Measurements from ENCODE around the gene TRIM56.
"Not testable (repeated sequence)": the region's sequence is repeated elsewhere in the genome, so short reads cannot be mapped to it uniquely, and the experiment has no call there.

The TRIM56 gene

DNA sequence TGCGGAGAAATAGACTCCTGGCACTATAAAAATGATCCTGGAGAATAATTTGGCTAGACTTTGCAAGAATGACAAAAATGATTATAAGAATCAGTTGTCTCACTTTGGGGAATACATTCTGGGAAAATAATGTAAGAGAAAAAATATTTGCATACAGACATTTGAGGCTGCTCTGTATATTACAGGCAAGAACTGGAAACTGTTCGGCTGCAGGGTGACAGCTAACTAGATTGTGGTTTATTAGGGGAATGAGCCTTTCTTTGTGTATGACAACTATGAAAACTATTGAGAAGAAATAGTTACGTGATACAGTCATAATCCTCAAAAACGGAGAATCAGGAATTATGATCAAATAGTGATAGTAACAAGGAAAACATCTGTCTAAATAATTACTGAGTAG lies 8.6 kb downstream of the TRIM56 start:
- no peak for DNase-seq

DNA sequence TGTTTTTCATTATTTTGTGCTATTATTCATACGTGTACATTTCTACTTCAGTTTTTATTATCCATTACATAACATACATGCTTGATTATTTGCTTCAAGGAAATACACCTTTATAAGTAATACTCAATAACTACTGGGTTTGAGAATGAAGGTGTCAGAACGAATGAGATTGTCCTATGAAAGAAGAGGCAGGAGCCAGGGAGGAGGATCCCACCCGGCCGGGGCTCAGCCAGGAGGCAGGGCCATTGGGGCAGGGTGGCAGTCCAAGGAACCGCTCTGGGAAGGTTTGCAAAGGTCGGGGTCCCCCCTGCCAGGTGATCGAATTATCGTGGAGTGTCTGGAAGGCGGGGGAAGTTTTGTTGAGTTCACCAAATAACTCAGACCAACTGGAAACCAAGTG lies 9.1 kb downstream of the TRIM56 start:
- no peak for DNase-seq

DNA sequence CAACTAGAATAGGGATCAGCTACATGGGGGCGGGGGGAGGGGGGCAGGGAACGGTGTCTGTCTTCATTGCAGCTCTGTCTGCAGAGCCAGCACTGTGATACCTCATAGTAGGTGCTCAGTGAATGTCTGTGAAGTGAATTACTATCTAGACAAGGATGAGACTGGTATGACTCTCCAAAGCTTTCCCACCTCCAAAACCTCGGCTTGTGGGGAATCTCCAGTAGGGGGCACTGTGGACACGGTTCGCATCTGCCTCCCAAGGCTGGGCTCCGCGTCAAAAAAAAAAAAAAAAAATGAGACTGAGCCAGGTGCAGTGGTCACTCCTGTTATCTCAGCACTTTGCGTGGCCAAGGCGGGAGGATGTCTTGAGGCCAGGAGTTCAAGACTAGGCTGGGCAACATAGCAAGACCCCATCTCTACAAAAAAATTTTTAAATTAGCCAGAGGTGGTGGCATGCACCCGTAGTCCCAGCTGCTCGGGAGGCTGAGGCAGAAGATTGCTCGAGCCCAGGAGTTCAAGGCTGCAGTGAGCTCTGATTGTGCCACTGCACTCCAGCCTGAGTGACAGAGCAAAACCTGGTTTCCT lies 9.6 kb downstream of the TRIM56 start:
- DNase-seq: peak; percentile 44

DNA sequence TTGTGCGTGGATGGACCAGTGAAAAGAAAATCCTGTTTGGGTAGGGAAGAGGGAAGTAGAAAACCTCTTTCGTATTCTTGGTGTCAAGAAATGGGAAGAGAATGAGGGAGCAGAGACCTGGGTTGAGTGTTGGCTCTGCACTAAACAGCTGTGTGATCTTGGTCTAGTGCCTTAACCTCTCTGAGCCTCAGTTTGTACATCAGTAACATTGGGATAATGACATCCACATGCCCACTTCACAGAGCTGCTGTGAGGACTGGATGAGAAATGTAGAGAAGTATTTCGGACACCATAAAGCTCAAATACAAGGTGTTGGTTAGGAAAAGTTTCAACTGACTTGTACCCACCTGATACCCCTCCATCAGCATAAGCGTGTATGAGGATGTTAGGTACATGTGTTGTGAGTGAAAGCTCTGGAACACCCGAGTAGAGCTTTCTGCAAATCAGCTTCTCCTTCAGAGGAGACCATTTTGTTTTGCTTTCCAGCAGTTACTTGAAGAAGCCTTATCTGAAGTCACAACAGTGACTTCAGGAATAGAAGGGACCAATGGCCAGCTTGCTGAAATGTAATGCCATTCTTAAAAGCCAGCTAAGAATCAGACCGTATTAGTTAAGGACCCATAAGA lies 11.2 kb downstream of the TRIM56 start:
- no peak for DNase-seq

DNA sequence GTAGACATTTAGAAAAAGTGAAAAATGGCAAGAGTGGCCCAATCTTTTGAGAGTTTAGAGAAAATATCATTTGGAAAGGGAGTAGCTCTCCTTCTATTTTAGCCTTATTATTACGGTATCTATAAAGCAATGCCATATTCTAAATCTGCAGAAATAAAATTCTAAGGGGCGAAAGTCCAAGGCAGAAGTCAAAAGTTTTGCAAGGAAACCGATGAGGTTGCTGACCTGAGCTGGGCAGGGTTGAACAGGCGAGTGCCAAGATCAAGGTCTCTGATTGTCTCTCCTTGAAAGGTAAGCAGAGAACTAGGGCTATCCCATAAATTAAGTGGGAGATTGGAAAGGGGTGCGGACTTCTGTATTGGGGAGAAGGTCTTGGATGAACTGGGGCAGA lies 11.7 kb downstream of the TRIM56 start:
- DNase-seq: no peak

DNA sequence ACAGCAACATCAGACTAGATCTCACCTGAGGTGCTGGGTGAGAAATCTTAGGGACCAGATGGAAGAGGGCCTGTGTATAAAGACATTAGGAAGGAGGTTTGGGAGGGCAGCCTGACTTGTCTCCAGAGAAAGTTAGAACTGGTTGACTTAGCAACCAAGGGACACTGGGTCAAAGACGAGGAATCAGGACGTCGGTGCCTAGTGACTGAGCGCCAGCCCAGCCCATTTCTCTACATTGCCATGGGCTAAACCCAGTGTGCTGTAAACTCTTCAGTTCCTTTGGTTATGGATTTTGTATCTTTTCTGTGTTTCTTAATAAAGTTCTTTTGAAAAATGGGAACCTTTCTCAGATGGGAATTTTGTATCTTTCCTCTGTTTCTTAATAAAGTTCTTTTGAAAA lies 12.3 kb downstream of the TRIM56 start:
- DNase-seq: no peak

DNA sequence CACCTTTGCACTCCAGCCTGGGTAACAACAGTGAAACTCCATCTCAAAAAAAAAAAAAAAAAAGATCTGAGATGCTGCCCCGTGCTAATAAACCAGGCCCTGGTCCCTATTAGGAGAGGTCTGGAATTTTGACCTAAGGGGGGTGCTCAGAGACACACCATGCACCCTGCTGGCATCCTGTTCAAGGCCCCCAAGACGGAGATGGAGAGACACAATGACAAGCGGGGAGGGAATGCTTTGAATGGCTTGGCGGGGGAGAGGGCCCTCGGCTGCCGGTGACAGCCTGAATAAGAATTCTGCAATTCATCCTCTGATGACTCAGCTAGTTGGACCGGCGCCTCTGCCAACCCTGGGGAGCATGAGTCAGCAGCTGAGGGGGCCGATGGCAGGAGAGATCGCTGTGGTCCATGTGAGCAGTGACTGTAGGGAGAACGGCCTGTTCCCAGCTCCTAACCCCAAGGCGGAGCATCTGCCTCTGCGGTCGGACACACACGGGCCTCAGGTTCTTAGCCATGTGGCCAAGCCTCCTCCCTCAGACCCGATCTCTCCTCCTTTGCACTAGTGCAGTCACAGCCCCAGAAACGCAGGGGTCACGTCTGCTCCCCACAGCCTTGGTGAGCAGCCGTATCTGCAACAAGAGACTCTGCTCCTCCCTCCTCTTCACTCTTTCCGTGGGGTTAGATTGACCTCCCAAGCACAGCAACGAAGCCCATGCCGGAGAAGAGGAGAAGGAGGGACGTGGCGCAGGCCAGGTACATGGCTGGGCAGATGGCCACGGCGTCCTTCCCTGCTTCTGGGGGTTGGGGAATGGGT lies 14.9 kb downstream of the TRIM56 start:
- DNase-seq: peak; percentile 85

DNA sequence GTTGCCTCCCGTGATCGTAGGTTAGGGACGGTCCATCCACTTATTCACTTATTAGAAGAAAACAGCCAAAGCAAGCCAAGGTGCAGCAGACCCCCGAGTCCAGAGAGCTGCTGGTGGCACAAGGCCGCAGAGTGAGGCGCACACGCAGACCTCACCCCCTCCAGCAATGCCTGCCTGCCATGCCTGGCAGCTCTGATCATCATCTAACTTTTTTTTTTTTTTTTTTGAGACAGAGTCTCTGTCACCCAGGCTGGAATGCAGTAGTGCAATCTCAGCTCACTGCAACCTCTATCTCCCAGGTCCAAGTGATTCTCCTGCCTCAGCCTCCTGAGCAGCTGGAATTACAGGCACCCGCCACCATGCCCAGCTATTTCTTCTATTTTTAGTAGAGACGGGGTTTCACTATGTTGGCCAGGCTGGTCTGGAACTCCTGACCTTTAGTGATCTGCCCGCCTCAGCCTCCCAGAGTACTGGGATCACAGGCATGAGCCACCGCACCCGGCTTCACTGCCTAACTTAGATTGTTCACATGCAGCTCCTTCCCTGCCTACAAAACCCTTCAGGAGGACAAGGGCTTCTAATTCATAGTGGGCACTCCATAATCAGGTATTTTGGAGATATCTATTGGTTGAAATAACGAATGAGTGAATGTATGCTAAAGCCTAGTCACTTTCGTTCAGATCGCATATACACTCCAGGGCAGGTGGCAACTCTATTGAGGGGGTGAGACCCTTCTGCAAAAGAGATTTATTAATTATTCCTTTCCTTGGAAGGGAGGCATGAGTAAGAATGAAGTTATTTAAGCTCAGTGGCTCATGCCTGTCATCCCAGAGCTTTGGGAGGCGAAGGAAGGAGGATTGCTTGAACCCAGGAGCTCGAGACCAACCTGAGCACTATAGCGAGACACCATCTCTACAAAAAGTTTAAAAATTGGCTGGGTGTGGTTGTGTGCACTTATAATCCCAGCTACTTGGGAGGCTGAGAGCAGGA lies 15.9 kb downstream of the TRIM56 start:
- DNase-seq: no peak

DNA sequence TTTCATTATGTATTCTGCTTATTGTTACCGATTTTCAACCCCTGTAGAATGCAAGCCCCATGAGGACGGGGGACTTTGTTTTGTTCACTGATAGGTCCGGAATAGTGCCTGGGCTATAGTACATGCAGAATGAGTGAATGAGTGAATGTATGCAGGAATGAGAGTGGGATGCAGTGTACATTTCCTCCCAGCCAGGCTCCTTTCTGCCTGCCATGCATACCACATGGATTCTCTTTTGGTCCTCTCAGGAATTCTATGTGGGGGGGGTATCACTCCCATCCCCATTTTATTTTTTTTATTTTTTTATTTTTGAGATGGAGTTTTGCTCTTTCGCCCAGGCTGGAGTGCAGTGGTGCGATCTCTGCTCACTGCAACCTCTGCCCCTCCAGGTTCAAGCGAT lies 16.7 kb downstream of the TRIM56 start:
- no peak for DNase-seq

DNA sequence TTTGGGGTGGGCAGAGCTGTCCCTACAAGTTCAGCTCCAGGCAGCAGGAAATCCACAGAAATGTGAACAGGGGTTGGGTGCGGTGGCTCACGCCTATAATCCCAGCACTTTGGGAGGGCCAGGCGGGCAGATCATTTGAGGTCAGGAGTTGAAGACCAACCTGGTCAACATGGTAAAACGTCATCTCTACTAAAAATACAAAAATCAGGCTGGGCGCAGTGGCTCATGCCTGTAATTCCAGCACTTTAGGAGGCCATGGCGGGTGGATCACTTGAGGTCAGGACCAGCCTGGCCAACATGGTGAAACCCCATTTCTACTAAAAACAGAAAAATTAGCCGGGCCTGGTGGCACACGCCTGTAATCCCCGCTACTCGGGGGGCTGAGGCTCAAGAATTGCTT lies 18.4 kb downstream of the TRIM56 start:
- not testable (repeated sequence) for DNase-seq

DNA sequence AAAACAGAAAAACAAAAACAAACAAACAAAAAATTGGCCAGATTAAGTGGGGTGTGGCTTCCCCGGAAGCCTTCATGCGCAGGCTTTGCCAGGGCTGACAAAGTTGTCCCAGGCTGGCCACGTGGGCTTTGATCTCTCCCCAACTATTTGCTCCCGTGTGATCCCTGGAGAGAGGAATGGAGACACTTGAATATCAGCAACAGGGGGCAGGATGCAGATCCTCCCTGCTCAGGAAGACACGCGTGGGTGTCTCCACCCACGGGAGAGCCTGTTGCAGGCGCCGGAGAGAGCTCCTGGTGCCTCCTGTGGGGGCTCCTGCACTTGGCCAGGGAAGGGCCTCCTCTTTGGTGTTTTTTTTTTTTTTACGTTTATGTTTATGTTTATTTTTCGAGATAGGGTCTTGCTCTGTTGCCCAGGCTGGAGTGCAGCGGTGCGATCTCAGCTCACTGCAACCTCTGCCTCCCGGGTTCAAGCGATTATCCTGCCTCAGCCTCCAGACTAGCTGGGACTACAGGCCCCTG lies 19.0 kb downstream of the TRIM56 start:
- no peak for DNase-seq

DNA sequence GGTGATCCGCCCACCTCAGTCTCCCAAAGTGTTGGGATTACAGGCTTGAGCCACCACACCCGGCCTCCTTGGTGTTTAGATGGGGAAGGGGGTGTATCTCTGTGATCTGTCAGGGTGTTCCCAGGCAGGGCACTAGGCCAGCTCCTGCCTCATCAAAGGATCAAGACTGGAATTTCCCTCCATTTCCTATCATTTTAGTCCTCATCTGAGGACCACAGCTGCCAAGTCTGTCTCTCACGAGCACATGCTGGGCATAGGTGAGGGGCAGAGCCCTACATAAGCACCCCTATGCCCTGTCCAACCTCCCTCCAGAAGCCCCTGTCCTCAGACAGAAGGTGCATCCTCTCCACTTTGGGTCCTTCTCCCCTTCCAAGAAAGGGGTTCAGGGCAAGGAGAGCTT lies 19.5 kb downstream of the TRIM56 start:
- no peak for DNase-seq

DNA sequence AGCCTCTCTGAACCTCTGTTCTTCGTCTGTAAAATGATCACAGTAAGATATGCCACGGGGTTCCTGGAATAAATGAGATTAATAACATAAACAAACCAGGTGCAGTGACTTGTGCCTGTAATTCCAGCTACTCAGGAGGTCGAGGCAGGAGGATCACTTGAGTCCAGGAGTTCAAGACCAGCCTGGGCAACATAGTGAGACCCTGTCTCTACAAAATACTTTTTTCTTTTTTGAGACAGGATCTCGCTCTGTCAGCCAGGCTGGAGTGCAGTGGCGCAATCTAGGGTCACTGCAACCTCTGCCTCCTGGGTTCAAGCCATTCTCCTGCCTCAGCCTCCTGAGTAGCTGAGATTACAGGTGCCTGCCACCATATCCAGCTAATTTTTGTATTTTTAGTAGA lies 20.0 kb downstream of the TRIM56 start:
- not testable (repeated sequence) for DNase-seq

DNA sequence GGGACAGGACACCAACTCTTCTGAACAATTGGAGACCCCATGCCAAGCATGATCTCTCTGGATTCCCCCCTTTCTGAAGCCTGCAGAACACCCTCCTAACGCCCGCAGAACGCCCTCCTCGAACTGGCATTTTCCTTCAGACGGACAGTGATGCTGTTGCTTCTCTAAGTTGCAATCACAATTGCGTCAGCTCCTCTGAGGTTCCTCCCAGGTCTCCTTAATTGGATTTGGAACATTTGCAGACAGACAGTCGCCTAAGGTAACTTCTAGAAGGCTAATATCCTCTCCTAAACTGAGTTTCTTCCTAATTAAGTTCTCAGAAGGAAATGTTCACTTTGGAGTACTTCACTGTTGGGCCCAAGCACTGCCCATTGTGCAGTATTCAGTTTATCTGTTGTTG lies 21.1 kb downstream of the TRIM56 start:
- no peak for DNase-seq

DNA sequence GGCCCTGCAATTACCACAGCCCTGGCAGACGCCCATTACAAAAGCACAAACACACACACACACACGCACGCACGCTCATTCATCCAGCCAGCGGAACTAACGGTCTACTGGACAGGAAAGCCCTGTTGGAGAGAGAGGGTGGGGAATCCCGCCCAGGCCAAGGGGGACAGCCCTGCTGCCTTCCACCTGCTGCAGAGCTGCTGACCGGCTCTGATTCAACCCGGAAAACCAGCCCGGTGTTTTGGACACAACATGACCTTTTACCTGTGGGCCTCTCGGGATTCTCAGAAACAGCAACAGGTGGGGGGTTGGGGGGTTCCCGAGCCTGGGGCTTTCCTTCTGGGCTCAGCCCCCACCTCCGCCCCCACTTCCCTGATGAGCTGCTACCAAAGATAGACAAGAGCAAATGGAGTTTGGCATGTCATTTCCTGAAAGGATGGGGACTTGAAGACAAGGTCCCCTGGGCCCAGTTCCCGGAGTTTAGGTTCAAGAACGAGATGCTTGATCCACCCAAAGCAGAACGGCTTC lies 23.1 kb downstream of the TRIM56 start:
- no peak for DNase-seq

DNA sequence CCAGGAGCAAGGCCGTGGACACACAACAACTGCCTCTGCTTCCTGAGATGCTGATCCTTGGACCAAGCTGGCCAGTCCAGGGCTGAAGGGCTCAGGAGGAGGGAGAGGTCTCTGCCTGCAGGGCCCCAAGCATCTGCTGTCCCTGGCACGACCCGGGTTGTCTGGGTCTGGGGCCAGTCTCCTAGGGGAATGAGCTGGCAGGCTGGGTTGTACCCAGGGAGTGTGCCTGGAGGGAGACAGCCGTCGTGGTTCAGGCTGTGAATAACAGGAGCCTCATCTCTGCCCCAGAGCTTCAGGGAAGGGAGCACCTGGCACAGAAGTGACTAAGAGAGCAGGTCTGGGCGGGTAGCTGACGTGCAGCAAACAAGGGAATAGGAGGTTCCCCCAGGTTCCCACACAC lies 23.7 kb downstream of the TRIM56 start:
- DNase-seq: no peak

DNA sequence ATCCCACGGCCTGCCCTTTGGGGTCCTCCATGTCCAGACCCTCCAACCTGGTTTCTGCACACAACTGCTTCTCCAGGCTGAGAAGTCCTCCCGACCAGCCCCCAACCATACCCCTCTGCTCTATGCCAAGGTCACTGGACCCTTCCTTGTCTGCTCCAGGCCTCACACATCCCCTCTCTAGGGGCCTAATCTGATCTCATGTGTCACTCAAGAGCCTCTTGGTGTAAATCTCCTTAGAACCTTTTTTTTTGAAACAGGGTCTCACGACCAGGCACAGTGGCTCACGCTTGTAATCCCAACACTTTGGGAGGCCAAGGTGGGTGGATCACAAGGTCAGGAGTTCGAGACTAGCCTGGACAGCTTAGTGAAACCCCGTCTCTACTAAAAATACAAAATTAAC lies 24.1 kb downstream of the TRIM56 start:
- no peak for DNase-seq

DNA sequence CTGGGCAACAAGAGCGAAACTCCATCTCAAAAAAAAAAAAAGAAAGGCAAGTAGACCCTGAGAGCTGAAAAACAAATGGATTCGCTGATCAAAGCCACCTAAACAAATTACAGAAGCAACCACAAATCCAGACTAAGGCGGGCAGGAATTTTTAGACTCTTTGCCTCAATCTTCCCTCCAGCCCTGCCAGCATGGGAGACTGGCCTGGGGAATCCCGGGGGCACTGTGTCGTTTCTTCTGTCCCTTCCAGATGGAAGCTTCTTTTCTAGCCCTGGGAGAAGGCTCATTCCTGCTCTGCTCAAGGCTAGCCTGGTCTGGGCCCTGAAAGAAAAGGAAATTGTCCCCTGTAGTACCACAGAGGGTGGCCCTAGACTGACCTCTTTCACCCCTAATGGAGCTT lies 26.0 kb downstream of the TRIM56 start:
- no peak for DNase-seq

DNA sequence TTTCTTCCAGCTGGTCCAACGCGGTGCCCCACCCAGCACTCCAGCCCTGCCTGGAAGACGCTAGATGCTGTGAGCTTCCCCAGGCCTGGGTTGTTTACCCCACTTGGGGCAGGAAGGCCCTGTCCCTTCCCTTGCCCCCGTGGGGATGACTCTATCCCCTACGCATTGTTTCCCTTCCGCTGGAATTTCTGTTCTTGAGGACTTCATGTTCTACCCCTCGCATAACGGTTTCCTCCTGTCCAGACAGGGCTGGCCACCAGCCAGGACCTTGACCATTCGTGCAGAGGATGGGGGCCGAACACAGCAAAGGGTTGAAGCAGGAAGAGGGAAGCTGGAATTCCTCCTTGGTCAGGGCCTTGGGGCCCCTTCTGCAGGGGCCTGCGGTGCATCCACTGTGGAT lies 27.0 kb downstream of the TRIM56 start:
- DNase-seq: no peak

DNA sequence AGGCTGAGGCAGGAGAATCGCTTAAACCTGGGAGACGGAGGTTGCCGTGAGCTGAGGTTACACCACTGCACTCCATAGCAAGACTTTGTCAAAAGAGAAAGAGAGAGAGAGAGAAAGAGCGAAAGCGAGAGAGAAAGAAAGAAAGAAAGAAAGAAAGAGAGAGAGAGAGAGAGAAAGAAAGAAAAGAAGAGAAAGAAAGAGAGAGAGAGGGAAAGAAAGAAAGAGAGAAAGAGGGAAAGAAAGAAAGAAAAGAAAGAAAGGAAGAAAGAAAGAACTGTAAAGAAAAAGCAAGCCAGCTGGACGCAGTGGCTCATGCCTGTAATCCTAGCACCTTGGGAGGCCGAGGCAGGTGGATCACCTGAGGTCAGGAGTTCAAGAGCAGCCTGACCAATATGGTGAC lies 27.9 kb downstream of the TRIM56 start:
- not testable (repeated sequence) for DNase-seq

DNA sequence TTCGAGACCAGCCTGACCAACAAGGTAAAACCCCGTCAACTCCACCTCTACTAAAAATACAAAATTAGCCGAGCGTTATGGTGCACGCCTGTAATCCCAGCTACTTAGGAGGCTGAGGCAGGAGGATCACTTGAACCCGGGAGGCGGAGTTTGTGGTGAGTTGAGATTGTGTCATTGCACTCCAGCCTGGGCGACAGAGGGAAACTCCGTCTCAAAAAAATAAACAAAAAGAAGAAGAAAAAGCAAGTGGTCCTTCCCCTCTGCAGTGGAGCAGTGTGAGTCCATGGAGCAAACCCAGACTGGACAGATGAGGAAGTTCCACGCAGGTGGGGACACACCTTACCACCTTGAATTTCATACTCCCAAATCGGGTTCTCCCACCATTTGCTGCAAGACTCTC lies 28.6 kb downstream of the TRIM56 start:
- no peak for DNase-seq

DNA sequence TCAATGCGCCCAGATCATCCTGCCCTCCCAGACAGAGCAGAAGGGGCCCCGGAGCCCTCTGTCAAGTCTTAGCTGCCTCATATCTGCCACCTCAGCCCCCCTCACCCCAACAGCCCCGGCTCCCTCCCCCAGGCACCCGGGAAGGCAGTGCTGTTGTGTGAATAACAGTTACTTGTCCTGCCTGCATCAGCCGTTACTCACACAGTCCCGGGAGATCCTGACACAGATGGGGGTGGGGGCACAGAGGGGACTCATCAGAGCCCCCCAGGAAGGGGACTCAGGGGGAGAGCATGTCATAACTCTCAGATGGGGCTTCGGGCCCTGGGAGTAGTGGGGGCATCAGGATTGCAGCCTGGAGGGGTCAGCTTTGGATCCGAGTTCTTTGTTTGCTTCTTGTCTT lies 29.2 kb downstream of the TRIM56 start:
- no peak for DNase-seq

DNA sequence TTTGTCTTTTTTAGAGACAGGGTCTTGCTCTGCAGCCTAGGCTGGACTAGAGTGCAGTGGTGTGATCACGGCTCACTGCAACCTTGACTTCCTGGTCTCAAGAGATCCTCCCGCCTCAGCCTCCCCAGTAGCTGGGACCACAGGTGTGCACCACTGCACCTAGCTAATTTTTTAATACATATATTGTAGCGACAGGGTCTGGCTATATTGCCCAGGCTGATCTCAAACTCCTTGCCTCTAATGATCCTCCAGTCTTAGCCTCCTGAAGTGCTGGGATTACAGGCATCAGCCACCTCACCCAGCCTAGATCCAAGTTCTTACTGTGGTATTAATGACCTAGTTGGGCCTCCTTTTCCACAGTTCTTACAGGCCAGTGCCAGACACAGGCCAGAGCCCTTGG lies 29.9 kb downstream of the TRIM56 start:
- no peak for DNase-seq
